SW 1271 (cell line): ENCODE measurements around the gene FGF16.
A peak's percentile ranks its signal among the peaks of the same experiment; 100 is the strongest.
"Not testable (repeated sequence)": the region's sequence is repeated elsewhere in the genome, so short reads cannot be mapped to it uniquely, and the experiment has no call there.

Source experiments
- DNase-seq, 2 experiments: peaks; one replicate each; lab custom pipeline; 2025; lab: John Stamatoyannopoulos, UW

FGF16 gene

DNA sequence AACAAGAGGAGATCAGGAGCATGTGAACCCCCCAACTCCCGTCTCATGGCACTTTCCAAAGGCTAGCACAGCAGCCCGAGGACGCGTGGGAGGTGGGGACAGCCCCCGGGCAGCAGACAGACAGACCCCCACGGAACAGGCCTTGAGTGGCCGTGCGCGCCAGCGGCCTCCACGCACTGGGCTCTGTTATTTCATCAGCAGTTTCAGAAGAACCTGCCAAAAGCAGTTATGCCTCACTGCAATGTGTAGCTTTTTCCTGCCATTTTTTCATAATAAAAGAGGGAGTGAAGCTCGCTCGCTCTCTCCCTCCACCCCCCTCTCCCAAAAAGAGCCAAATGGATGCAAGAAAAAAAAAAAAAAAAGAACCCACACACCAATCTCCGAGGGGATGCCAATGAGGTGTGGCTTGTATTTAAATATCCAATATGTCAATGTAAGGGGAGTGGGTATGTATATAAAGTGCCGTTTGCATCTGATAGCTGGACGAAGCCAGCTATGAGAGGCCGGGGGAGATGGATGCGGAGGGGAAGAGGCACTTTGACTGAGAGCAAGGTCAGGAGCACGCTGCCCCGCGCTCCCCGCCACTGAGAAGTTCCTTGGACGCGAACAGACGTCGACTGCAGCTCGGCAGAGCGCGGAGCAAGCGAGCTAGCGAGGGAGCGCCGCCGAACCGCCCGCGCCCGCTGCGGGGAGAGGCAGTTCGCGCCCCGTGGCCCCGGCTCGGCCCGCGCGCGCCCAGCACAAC lies at the start of gene FGF16:
Gene FGF16, plus strand, starts transcription at position 482 of the 745 bp plus-strand sequence. CDS start 286 bp downstream, outside the sequence.
- no peak for DNase-seq

DNA sequence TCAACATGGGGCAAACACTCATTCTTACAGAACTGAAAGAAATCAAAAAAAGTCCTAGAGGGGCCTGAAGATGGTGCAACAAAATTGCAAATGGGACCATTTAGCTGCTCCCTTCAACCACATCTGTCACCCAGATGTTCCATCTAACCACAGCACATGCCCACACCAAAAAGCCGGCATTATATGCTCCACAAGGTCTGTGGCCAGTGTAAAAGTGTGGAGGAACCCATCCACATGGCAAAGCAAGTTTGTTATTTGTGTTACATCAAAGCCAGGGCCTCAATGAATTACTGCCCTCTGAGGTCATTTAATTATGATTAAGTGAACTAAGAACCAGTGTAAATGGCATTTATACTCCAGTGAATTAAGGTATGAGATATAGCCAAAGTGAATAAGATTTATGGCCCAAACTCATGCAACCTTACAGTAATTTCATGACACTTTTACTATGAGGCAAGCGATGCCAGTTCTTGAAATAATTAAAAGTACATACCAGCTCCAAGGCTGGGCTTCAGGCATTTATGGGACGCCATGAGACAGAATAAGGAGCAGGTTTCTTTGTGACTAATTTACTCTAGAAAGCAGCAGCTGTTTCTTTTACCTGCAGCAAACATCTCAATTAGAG lies 48.7 kb upstream of the FGF16 start:
- DNase-seq = no peak

DNA sequence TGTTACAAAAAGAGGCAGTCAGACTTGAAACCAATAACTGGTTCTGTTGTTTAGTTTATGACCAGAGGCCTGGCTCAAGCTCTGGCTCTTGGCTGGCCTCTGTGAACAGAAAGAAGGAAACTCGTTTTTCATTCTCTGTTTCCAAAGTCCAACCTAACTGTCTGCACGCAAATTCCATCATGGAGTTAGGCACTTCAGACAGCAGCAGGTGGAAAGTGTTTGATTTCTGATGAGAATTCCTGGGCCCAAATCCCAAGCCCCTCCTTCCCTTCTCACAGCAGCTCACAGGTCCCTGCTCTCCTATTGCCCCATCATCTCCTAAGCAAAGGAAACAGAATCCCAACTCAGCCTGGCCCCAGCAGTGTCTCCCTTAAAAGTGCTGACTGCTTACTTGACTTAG lies 42.8 kb upstream of the FGF16 start:
- DNase-seq = no peak

DNA sequence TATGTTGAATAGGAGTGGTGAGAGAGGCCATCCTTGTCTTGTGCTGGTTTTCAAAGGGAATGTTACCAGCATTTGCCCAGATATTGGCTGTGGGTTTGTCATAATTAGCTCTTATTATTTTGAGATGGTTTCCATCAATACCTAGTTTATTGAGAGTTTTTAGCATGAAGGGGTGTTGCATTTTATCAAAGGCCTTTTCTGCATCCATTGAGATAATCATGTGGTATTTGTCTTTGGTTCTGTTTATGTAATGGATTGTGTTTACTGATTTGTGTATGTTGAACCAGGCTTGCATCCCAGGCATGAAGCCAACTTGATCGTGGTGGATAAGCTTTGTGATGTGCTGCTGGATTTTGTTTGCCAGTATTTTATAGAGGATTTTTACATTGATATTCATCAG lies 39.4 kb upstream of the FGF16 start:
- not testable (repeated sequence) for DNase-seq

DNA sequence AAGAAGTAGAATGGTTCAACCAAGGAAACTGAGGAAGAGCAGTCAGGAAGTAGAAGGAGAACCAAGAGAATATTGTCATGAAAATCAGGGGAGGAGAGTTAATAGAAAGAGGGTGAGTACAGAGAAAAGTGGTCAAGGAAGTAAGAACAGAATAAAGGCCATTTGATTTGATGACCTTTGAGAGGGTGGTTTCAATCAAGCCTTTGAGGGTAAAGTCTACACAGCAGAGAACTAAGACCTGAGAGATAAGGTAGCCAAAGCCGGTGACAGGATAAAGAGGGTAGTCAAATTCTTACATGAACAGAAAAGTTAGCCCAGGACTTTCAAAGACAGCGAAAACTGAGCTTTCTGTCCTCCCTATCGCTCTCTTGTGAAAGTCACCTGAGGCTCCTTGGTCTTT lies 34.6 kb upstream of the FGF16 start:
- no peak for DNase-seq

DNA sequence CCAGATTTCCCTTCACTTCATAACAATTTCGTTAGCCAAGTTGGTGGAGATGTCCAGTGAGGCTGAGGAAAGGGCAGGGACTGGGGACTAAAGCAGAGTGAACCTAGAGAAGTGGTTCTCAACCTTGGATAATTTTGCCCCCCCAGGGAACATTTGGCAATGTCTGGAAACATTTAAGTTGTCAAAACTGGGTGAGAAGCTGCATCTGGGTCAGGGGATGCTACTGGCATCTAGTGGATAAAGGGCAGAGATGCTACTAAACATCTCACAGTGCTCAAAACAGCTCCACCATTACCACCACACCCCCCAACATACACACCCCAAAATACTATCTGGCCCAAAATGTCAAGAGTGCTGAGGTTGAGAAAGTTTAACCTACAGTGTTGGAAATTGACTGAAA lies 32.0 kb upstream of the FGF16 start:
- DNase-seq = no peak

DNA sequence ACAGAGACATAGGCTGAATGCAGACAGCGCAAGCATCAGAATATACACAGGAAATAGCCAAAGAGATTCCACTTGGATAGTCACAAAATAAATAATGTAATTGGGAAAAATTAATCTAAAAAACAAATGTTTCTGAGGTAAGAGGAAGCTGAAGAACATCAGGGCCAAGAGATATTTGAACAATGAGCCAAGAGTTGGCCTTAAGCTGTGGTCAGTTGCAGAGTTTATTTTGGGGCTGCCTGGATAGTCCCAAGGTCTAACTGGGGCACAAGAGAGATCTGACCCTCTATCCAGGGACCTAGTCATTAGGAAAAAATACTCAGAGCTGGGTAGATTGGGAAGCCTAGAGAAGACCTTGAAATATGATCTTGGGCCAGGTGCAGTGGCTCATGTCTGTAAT lies 31.3 kb upstream of the FGF16 start:
- no peak for DNase-seq

DNA sequence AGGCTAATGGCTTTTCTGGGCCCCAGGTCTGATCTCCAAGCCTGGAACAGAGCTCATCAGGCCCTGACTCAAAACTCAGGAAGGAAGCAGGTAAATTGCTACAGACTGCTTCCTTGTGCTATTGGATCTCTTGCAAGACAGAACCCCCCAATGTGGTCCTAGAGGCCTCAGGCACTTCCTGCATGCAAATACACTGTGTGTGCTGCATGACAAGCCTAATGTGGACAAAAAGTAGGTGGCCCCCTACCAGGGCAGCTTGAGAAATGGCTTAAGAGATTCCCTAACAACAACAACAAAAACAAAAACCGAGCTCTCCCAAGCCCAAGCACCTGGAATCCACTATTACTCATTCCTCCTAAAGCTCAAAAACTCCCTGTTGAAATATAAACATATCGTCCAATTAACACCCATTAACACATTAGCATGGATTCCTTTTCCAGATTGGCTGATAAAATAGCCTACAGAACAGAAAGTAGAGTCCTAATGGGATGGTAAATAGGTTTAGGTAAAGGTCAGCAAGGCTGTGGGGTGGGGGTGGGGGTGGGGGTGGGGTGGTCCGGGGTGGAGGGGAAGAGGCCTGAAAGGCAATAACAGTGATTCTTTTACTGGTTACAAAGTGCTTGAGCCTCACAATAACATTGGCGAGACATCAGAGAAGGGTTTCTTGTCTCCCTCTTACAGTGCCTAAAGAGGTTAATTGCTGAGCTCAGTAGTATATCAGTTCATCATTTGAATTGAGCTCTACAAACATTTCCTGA lies 24.1 kb upstream of the FGF16 start:
- DNase-seq = no peak

DNA sequence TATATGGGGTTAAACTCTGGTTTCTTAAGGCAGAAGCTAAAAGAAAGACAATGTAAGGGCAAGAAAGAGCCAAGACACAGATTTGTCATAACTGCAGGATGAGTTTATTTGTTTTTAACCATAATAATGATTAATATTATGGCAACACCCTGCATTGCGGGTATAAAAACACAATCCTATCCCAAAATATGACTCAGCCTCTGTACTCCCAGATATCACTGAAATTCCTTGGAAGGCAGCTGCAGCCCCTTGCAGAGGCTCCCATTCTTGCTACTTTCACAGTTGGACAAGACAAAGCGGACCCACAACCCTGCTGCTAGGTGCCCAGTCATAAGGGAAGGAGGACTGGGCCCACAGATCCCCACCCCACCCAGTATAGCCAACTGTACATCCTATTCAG lies 20.4 kb upstream of the FGF16 start:
- DNase-seq = no peak

DNA sequence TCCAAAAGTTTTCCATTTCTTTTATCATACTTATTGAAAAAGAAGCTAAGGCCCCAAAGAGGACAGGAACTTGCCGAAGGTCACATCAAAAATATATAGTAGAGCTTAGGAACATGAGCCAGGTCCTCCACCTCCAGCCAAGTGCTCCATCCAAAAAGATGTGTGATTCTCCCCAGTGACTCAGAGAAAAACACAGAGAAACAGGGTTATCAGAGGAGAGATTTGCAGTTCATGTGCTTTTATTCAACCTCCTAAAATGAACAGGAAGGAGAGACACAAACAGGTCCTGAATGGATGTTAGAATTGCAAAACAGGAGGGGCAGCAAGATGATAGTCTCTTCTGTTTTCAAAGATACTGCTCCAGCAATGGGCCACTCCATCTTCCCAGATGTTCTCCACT lies 19.6 kb upstream of the FGF16 start:
- no peak for DNase-seq

DNA sequence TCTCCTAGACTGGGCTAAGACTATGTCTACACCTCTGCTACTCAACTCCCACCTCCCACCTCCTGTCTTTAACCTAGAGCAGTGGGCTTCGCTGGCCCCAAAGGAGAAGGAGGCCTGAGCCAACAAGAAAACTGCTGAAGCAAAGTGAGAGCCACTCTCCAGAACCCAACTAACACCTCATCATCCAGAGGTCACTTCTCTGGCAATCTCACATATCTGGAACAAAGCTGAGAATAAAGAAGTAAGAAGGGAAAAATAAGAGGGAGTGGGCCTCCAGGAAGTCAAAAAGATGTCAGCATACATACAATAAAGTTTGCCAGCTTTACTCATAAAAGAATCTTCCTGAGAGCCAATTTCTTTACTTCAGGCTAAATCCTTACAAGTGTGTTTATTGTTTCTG lies 18.6 kb upstream of the FGF16 start:
- no peak for DNase-seq

DNA sequence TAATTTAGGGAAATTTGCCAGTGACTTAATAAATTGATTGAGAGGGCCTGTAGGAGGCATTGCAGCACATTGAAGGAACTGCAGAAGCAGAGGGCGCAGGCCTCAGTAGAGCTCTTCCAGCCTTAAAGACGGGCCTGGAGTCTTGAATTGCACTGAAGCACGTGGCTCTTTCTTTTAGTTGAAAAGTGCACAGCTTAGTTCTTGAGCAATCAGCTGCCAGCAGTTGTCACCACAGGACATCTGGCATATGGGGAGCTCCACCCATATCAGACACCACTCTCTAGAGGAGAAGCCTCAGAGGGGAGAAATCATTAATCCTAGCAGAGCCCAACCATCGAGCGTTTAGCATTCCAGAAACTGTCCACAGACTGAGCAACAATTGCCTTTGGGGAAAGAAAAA lies 16.0 kb upstream of the FGF16 start:
- DNase-seq = no peak

DNA sequence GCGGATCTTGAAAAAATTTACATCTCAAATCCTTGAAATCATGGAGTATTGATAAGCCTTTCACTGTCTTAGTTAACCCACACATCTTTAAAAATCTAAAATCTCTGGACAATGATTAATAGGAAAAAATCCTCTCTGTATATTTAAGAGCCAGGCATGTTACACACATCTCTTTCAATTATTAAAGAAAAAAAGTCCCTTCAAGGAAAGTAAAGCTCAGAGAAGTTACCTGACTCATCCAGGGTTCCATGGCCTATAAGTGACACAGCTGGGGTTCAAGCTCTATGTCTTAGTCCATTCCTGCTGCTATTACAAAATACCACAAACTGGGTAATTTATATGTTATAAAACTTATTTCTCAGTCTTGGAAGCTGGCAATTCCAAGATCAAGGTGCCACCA lies 14.2 kb upstream of the FGF16 start:
- no peak for DNase-seq

DNA sequence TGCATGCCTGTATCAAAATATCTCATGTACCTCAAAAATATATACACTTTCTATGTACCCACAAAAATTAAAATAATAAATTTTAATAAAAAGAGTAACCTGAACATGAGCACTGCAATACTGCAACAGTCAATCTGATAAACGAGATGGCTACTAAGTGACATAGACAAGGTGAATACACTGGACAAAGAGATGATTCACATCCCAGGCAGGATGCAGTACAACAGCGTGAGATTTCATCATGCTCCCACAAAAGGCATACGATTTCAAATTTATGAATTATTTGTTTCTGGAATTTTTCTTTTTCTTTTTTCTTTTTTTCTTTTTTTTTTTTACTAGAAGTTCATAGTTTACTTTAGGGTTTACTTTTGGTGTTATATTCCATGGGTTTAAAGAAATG lies 12.2 kb upstream of the FGF16 start:
- DNase-seq = no peak

DNA sequence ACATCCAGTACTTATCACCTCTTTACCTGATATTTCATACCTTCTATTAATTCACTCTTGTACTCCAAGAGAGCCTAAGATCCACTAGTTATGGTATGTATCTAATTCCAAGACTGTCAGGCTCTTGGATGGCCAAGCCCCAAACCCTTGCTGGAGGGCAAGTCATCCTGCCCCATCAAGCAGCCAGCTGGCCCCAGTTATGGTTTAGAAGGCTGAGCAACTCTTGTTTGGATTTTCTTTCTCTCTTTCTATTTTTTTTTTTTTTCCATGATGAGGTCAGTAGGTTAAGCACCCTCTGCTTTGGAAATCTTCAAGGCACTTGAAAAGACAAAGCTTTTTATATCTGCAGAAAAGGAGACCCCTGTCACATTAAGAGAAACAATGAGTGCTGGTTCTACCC lies 10.9 kb upstream of the FGF16 start:
- no peak for DNase-seq

DNA sequence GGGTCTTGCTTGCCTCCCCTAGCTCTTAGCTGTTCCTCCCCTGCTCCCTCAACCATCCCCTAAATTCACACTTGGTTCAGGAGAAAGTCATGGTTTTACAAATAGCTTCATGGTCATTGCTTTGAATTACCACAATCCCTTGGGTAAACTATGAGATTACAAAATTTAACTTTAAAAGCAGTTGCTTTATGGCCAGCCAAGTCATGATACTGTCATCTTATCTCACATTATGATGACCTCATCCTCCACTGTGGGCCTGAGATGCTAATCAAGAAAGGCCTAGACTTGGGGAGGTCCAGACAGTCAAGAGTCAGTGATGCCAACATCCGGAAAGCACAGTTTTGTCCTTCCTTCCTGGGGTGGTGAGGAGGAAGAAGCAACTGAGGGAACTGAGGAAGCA lies 10.5 kb upstream of the FGF16 start:
- no peak for DNase-seq

DNA sequence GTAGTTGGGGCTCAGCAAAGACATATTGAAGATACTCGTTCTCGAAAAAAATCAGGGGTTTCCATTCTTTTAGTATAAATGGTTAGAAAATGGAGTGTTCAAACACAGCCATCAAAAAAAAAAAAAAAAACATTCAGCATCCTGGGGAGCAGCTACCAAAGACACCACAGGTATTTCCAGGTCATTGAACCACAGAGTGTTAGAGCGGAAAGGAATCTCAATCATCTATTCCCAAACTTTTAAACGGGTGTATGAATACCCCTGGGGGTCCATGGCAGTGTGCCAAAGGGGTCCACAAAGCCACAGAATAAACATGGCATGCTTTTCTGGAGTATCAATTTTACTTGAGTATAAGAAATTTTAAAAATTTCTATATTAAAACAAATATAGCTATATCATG lies 6.9 kb upstream of the FGF16 start:
- no peak for DNase-seq

DNA sequence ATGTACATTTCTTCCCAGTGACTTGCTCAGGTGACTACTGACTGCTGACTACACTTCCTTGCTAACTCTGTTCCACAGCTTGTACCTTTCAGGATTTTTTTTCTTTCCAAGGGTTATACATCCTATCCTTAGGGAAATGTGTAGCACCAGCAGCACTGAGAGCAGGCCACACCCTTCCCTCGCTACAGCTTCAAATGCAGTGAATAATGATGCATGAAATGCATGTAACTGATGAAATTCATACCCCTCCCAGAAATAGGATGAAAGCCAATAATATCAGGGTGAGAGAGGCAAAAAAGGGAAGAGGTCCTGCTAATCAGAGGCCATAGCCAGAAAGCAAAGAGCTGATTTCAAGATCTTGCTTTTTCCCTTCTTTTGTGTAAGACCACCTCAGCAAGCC lies 6.2 kb upstream of the FGF16 start:
- no peak for DNase-seq

DNA sequence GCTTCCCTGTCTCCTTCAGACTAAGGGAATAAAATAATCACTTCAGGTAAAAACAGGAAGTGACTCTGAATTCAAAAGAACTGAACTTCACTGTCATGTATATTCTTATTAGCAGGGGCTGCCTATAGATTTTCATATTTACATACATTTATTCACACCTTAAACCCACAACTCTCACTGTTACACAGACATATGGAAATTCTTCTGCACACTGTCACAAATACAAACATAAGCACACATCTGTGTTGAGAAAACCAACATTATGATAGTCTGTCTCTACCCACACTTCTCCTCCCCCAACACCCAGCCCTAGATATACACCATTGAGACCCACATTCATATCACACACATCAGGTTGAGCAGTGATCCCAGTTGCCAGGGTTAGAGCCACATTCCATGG lies 5.7 kb upstream of the FGF16 start:
- no peak for DNase-seq

DNA sequence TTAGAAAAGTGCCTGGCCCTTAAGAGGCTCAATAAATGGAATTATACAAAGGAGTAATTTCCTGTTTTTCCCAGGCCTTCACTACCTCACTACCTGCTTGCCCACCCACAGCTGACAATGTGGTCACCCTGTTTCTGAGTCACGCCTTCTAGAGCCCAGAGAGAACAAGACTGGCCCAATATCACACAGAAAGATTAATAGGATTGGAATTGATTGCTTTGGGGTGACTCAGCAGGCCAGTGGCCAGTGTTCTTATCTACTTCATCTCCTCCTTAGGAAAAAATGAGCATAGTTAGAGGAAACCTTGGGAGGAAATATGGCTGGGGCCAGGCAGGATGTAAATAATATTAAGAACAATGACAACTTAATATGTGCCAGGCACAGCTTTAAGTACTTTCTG lies 4.5 kb upstream of the FGF16 start:
- DNase-seq = peak; percentile 9 to 14

DNA sequence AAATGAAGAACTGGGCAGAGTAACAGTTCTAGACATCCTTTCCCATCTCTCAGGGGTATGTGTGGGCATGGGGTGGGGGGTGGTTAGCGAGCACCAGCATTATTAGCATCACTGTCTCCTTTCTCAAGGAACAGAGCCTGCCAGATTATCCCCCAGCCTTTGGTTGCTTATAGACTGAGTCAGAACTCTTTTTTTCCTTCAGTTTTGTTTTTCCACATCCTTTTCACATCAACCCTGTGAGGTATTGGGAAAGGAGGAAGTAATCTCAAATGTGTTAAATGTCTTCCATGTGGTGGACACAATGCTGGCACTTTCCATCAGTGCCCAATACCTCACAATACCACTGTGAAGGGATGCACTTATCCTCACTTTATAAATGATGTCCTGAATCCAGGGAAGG lies 3.1 kb upstream of the FGF16 start:
- DNase-seq = no peak

DNA sequence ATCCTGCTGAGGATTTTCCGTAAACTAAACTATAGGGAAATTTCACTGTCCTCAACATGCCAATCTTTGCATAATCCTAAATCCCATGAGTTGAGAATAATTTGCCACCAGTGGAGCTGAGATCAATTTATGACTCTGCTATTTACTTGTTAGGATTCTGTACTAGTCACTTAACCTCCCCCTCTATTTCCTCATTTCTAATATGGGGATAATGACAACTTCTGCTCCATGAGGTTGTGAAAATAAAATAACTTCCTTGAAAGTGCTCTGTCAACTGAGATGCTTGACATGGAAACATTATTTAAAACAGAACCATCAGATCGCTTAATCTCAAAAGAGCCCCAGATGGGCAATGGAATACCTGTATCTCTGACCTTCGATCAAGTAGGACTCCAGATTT lies 2.6 kb upstream of the FGF16 start:
- DNase-seq = no peak

DNA sequence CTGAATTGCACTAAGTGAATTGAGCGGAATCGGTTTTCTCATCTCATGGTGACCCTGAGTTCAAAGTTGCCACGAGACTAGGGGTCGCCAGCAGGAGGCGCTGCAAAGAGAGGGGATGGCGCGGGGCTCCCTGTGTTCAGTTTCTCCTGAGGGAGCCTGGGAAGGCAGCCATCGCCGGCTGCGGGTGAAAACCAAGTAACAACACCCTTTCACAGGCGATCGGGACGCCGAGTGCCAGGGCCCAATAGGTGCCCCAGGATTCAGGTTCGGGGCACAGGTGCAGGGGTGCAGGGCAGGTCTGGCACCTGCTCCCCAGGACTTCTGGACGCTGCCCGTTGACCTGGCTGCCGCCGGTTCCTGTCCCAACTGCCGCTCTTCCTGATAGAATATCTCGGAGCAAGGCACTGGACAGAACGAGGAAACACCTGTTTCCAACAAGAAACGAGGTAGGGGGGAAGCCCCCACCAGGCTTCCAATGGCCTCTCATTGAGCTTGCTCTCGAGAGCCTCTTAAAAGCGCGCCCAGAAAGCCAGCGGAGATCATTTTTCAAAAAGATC lies 1.1 kb upstream of the FGF16 start:
- no peak for DNase-seq
